NT2/D1 (cell line): ENCODE data around the gene BOLA3.
"Not testable (repeated sequence)": the region's sequence is repeated elsewhere in the genome, so short reads cannot be mapped to it uniquely, and the experiment has no call there.

Experiments used
- SUZ12 ChIP-seq: IDR thresholded peaks from 2 replicates; pipeline ENCODE4 v1.6.1; 2011; ENCODE audit not compliant: insufficient read length, insufficient read depth; ENCODE audit errors: extremely low read depth
- YY1 ChIP-seq: IDR thresholded peaks from 2 replicates; pipeline ENCODE4 v1.6.1; 2011; ENCODE audit not compliant: insufficient read length, insufficient read depth

DNA sequence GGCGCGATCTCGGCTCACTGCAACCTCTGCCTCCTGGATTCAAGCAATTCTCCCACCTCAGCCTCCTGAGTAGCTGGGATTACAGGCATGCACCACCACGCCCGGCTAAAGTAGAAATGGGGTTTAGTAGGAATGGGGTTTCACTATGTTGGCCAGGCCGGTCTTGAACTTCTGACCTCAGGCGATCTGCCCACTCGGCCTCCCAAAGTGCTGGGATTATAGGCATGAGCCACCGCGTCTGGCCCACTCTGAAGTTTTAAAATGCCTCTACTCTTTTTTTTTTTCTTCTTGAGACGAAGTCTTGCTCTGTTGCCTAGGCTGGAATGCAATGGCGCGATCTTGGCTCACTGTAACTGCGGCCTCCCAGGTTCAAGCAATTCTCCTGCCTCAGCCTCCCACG is 39.0 kb upstream of the BOLA3 start:
- TF ChIP-seq YY1, SUZ12: not testable (repeated sequence)
